ENCODE data around the gene HIVEP3. TPM values are rescaled to one million over a fixed set of nuclear protein-coding genes. Genes with fewer than 3 reads are reported as not detected.

HIVEP3 gene
- total RNA-seq, 1 donor from 2014 or later = 3.6 TPM

GRCh38 chr1:41907446-41907845 lies 11.3 kb downstream of the HIVEP3 start:
- TF ChIP-seq, protein P1, sequence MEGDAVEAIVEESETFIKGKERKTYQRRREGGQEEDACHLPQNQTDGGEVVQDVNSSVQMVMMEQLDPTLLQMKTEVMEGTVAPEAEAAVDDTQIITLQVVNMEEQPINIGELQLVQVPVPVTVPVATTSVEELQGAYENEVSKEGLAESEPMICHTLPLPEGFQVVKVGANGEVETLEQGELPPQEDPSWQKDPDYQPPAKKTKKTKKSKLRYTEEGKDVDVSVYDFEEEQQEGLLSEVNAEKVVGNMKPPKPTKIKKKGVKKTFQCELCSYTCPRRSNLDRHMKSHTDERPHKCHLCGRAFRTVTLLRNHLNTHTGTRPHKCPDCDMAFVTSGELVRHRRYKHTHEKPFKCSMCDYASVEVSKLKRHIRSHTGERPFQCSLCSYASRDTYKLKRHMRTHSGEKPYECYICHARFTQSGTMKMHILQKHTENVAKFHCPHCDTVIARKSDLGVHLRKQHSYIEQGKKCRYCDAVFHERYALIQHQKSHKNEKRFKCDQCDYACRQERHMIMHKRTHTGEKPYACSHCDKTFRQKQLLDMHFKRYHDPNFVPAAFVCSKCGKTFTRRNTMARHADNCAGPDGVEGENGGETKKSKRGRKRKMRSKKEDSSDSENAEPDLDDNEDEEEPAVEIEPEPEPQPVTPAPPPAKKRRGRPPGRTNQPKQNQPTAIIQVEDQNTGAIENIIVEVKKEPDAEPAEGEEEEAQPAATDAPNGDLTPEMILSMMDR (IDR thresholded peaks at IDR 0.05) = no peak
- H3K27me3 Mint-ChIP-seq (ENCODE audit: low read depth) = no peaks in the 10 kb centered on the region
- DNase-seq (ENCODE audit: low spot score) = no peak
- no peaks in the 10 kb centered on the region for H3K36me3 Mint-ChIP-seq (ENCODE audit: low read depth)
- peaks cover 9% of the 10 kb centered on the region for H3K9me3 Mint-ChIP-seq (ENCODE audit: low read depth)
- H3K27ac Mint-ChIP-seq (ENCODE audit: unreplicated experiment) = no peak overlapping the region
- no peak overlapping the region for H3K4me3 Mint-ChIP-seq (ENCODE audit: unreplicated experiment)
- peaks cover 6% of the 10 kb centered on the region for H3K4me1 Mint-ChIP-seq (ENCODE audit: low read depth)

DNA sequence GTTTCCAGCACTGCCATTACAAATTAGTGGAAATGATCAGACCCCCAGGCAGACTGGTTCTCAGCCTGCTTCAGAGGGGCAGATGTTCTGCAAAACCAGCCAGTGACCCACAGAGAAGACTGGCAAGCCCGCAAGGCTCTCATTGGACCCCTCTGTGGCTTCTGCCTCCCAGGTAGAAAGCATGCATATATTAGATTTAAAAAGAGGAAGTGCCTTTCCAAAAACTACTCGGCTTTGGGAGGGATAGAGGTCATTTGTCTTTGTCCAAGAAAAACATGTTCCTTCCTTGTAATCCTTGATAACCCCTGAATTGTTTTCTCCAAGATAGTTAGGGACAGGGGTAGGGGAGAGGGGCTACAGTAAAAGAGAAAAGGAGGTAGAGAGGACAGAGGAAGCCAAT lies 11.8 kb downstream of the HIVEP3 start:
- H3K27me3 Mint-ChIP-seq (ENCODE audit: low read depth) = no peaks in the 10 kb centered on the region
- no peak for DNase-seq (ENCODE audit: low spot score)
- H3K4me3 Mint-ChIP-seq (ENCODE audit: unreplicated experiment) = no peak overlapping the region
- no peaks in the 10 kb centered on the region for H3K36me3 Mint-ChIP-seq (ENCODE audit: low read depth)
- TF ChIP-seq, protein P1 (IDR thresholded peaks at IDR 0.05) = no peak
- peaks cover 9% of the 10 kb centered on the region for H3K9me3 Mint-ChIP-seq (ENCODE audit: low read depth)
- H3K4me1 Mint-ChIP-seq (ENCODE audit: low read depth) = peaks cover 11% of the 10 kb centered on the region
- H3K27ac Mint-ChIP-seq (ENCODE audit: unreplicated experiment) = no peak overlapping the region

DNA sequence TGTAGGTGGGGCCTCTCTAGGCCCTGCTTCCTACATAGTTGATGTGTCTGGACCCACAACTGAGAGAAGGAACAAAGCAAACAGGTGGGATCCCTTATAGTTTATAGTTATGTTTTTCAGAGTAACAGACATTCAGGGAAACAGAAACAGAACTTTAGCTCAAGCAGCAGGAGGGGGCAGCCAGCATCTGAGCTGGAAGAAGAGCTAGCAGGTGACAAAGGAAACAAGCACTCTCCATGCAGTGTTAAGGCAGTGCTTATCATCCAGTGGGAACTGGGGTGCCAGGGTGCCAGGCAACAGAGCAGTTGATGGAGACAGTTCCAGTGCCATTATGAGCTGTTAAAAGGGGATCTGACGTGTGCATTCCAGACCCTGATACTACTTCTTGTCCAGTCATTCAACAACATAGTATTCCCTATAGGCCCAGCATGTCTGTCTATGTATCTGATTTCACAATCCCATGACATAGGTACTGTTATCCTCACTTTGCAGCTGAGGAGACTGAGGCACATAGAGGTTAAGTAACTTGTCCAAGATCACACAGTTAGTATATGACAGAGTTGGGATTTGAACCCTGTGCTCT lies 13.5 kb downstream of the HIVEP3 start:
- no peak overlapping the region for H3K27ac Mint-ChIP-seq (ENCODE audit: unreplicated experiment)
- peaks cover 29% of the 10 kb centered on the region for H3K4me1 Mint-ChIP-seq (ENCODE audit: low read depth)
- peaks cover 5% of the 10 kb centered on the region for H3K9me3 Mint-ChIP-seq (ENCODE audit: low read depth)
- TF ChIP-seq, protein P1 (IDR thresholded peaks at IDR 0.05) = no peak
- no peaks in the 10 kb centered on the region for H3K27me3 Mint-ChIP-seq (ENCODE audit: low read depth)
- DNase-seq (ENCODE audit: low spot score) = no peak
- no peak overlapping the region for H3K4me3 Mint-ChIP-seq (ENCODE audit: unreplicated experiment)
- no peaks in the 10 kb centered on the region for H3K36me3 Mint-ChIP-seq (ENCODE audit: low read depth)

GRCh38 chr1:41902664-41903063 lies 16.1 kb downstream of the HIVEP3 start:
- H3K27ac Mint-ChIP-seq (ENCODE audit: unreplicated experiment) = peak overlapping the region; percentile 64
- H3K4me3 Mint-ChIP-seq (ENCODE audit: unreplicated experiment) = no peak overlapping the region
- no peaks in the 10 kb centered on the region for H3K36me3 Mint-ChIP-seq (ENCODE audit: low read depth)
- H3K27me3 Mint-ChIP-seq (ENCODE audit: low read depth) = no peaks in the 10 kb centered on the region
- TF ChIP-seq, protein P1 (IDR thresholded peaks at IDR 0.05) = no peak
- no peaks in the 10 kb centered on the region for H3K9me3 Mint-ChIP-seq (ENCODE audit: low read depth)
- DNase-seq (ENCODE audit: low spot score) = no peak
- H3K4me1 Mint-ChIP-seq (ENCODE audit: low read depth) = peaks cover 35% of the 10 kb centered on the region

DNA sequence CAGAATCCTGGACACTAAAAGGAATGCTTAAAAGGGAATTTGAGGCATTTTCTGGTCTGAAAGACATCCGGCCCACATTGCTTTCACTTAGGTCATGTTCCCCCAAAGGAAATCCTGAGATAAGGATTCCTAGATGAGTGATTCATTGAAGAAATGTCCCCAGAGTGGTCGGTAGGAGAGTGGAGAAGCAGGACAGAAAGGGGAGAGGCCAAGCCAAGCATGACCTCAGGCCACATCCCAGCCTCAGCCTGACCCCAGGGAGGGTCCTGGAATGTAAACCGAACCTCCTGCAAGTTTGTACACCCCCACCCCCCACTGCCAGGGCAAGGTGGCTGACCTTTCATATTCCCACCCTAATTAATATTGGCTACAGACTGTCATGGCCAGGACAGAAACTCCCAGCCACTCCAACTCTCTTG lies 16.6 kb downstream of the HIVEP3 start:
- TF ChIP-seq, protein P1 (IDR thresholded peaks at IDR 0.05) = no peak
- peak overlapping the region; percentile 64 for H3K27ac Mint-ChIP-seq (ENCODE audit: unreplicated experiment)
- H3K4me1 Mint-ChIP-seq (ENCODE audit: low read depth) = peaks cover 35% of the 10 kb centered on the region
- no peaks in the 10 kb centered on the region for H3K9me3 Mint-ChIP-seq (ENCODE audit: low read depth)
- no peak for DNase-seq (ENCODE audit: low spot score)
- no peaks in the 10 kb centered on the region for H3K36me3 Mint-ChIP-seq (ENCODE audit: low read depth)
- no peaks in the 10 kb centered on the region for H3K27me3 Mint-ChIP-seq (ENCODE audit: low read depth)
- no peak overlapping the region for H3K4me3 Mint-ChIP-seq (ENCODE audit: unreplicated experiment)

Data from chondrocyte (in vitro differentiated cells).